Endodermal cell (in vitro differentiated cells): Measurements from ENCODE around the gene PSME3IP1. TPM values are rescaled to one million over a fixed set of nuclear protein-coding genes. Genes with fewer than 3 reads are reported as not detected.

Experiments
- DNase-seq: peaks from one replicate; pipeline ENCODE4 v3.0.0-alpha.2; 2017
- H3K27ac ChIP-seq: 2 replicates; pipeline ENCODE4 v1.5.1; 2013; ENCODE audit warnings: mild to moderate bottlenecking, low read depth, low read length, moderate library complexity
- H3K27me3 ChIP-seq: 2 replicates; pipeline ENCODE4 v1.6.1; 2013; ENCODE audit warnings: mild to moderate bottlenecking, low read length, moderate library complexity; ENCODE audit not compliant: insufficient read depth, control insufficient read depth, poor library complexity, severe bottlenecking
- H3K36me3 ChIP-seq: 2 replicates; pipeline ENCODE4 v1.7.0; 2013; ENCODE audit warnings: mild to moderate bottlenecking, low read length, moderate library complexity; ENCODE audit not compliant: control insufficient read depth, insufficient read depth
- H3K4me1 ChIP-seq: one replicate; pipeline ENCODE4 v1.7.0; 2013; ENCODE audit warnings: low read length; ENCODE audit not compliant: control insufficient read depth, insufficient read depth
- H3K4me3 ChIP-seq: 2 replicates; pipeline ENCODE4 v1.5.1; 2013; ENCODE audit warnings: mild to moderate bottlenecking, low read length, moderate library complexity
- H3K9ac ChIP-seq: 2 replicates; pipeline ENCODE4 v1.6.1; 2013; ENCODE audit warnings: mild to moderate bottlenecking, low read length, moderate library complexity; ENCODE audit not compliant: poor library complexity, severe bottlenecking; ENCODE audit errors: extremely low read depth
- H3K9me3 ChIP-seq: 2 replicates; pipeline ENCODE4 v1.6.1; 2013; ENCODE audit warnings: mild to moderate bottlenecking, low read length, moderate library complexity; ENCODE audit not compliant: control insufficient read depth
- H3K27ac Mint-ChIP-seq: 2 replicates; pipeline ENCODE4 v1.8.0; 2020; ENCODE audit warnings: mixed read lengths
- H3K27me3 Mint-ChIP-seq: 2 replicates; pipeline ENCODE4 v1.8.0; 2021; ENCODE audit warnings: mild to moderate bottlenecking, mixed read lengths; ENCODE audit not compliant: insufficient read depth
- H3K36me3 Mint-ChIP-seq: 2 replicates; pipeline ENCODE4 v1.8.0; 2020; ENCODE audit warnings: low read depth, mixed read lengths
- H3K4me1 Mint-ChIP-seq: 2 replicates; pipeline ENCODE4 v1.8.0; 2020; ENCODE audit warnings: mixed read lengths
- H3K4me3 Mint-ChIP-seq: 2 replicates; pipeline ENCODE4 v1.8.0; 2020; ENCODE audit warnings: mild to moderate bottlenecking, moderate library complexity, mixed read lengths
- H3K9me3 Mint-ChIP-seq: 2 replicates; pipeline ENCODE4 v1.8.0; 2020; ENCODE audit warnings: mild to moderate bottlenecking, mixed read lengths
- WGBS, 2 experiments: methylation state at CpG; one replicate each; pipeline versions ENCODE4 v1.1.5 to v1.1.7; 2013; ENCODE audit warnings: missing lambda C conversion rate in 2 of 2, mixed read lengths in 1 of 2; ENCODE audit not compliant: insufficient coverage in 1 of 2, insufficient read length in 1 of 2; 5-methylcytosine and 5-hydroxymethylcytosine counted together
- total RNA-seq, 2 donors: library from RNA; stranded (reverse); fragmentation: NEBNext Ultra II Directional in 1 of 2; extraction: Animal tissue kit (Norgen Biotek cat#: 25700) in 1 of 2; gene quantifications; 2 replicates in 1 of 2; 3 replicates in 1 of 2; pipeline ENCODE4 v1.2.1, GENCODE V29; 2021
- TF ChIP-seq, protein P1 (sequence below): fragments of 200-600 bp; sonication (generic); conservative IDR thresholded peaks from 2 replicates; pipeline ENCODE4 v1.5.0; 2021; ENCODE audit warnings: antibody characterized with exemption, mild to moderate bottlenecking

Gene PSME3IP1
- total RNA-seq, 2 donors from 2014 or later = 94.2 to 102 TPM

GRCh38 chr16:57127836-57128235, 58.0 kb downstream of the PSME3IP1 start:
- Histone ChIP-seq H3K27ac (no peak overlapping the region), H3K4me1 (no peaks in the 10 kb centered on the region), H3K27me3 (no peaks in the 10 kb centered on the region), H3K9me3 (no peaks in the 10 kb centered on the region), H3K4me3 (no peak overlapping the region), H3K36me3 (no peaks in the 10 kb centered on the region), H3K9ac (no peak overlapping the region)
- DNase-seq = no peak
- TF ChIP-seq, protein P1, sequence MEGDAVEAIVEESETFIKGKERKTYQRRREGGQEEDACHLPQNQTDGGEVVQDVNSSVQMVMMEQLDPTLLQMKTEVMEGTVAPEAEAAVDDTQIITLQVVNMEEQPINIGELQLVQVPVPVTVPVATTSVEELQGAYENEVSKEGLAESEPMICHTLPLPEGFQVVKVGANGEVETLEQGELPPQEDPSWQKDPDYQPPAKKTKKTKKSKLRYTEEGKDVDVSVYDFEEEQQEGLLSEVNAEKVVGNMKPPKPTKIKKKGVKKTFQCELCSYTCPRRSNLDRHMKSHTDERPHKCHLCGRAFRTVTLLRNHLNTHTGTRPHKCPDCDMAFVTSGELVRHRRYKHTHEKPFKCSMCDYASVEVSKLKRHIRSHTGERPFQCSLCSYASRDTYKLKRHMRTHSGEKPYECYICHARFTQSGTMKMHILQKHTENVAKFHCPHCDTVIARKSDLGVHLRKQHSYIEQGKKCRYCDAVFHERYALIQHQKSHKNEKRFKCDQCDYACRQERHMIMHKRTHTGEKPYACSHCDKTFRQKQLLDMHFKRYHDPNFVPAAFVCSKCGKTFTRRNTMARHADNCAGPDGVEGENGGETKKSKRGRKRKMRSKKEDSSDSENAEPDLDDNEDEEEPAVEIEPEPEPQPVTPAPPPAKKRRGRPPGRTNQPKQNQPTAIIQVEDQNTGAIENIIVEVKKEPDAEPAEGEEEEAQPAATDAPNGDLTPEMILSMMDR = no peak
- 94% methylated on average over 3 to 7 of the region's 7 CpGs for WGBS, 2 experiments
- H3K27me3 Mint-ChIP-seq = no peaks in the 10 kb centered on the region
- no peak overlapping the region for H3K4me3 Mint-ChIP-seq
- no peak overlapping the region for H3K27ac Mint-ChIP-seq
- H3K36me3 Mint-ChIP-seq = no peaks in the 10 kb centered on the region
- no peaks in the 10 kb centered on the region for H3K4me1 Mint-ChIP-seq
- no peaks in the 10 kb centered on the region for H3K9me3 Mint-ChIP-seq

DNA sequence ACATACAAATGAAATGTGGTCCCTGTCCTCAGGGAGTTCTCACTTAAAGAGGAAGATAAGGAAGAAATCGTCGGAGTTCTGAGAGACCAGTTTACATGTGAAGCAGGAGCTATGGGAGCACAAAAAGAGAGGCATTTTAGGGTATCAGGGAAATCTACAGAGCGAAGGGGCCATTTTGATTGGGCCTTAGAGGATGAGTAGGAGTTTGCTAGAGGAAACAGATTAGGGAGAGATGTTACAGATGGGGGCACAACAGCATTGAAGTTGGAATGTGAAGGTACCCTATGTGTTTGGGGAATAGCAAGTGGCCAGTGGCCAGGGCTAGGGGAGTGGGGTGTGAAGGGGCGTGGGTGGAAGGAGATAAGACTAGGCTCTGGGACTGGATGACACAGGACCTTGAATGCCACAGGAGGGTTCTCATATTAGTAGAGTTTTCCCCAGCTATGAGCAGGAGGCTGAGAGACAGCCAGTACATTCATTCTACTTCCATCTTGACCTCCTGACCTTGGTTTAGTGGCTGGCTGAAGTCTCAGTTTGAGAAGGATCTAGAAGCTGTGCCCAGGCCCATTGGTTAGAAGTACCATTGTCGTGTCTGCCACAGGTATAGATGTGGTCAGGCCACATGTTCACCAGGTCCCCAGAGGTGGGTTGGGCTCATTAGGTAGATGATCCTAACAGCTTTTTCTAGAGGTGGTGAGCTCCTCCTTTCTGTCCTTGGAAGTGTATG, 58.6 kb downstream of the PSME3IP1 start:
- Histone ChIP-seq H3K36me3 (no peaks in the 10 kb centered on the region), H3K9me3 (no peaks in the 10 kb centered on the region), H3K27me3 (no peaks in the 10 kb centered on the region), H3K4me1 (no peaks in the 10 kb centered on the region), H3K4me3 (no peak overlapping the region), H3K9ac (no peak overlapping the region), H3K27ac (no peak overlapping the region)
- no peaks in the 10 kb centered on the region for H3K27me3 Mint-ChIP-seq
- WGBS, 2 experiments = 92 to 93% methylated on average over 5 of the region's 5 CpGs
- H3K27ac Mint-ChIP-seq = no peak overlapping the region
- H3K4me3 Mint-ChIP-seq = no peak overlapping the region
- no peaks in the 10 kb centered on the region for H3K36me3 Mint-ChIP-seq
- H3K9me3 Mint-ChIP-seq = no peaks in the 10 kb centered on the region
- H3K4me1 Mint-ChIP-seq = no peaks in the 10 kb centered on the region
- TF ChIP-seq, protein P1 = no peak
- no peak for DNase-seq

- Histone ChIP-seq H3K27ac (no peak overlapping the region), H3K4me1 (no peaks in the 10 kb centered on the region), H3K9me3 (no peaks in the 10 kb centered on the region), H3K36me3 (no peaks in the 10 kb centered on the region), H3K4me3 (no peak overlapping the region), H3K9ac (no peak overlapping the region), H3K27me3 (no peaks in the 10 kb centered on the region)
- Mint-ChIP-seq H3K27me3 (no peaks in the 10 kb centered on the region), H3K4me3 (no peak overlapping the region), H3K36me3 (no peaks in the 10 kb centered on the region), H3K4me1 (no peaks in the 10 kb centered on the region), H3K9me3 (no peaks in the 10 kb centered on the region), H3K27ac (no peak overlapping the region)
- no peak for DNase-seq
- TF ChIP-seq, protein P1 = no peak
- 89% methylated on average over 4 of the region's 4 CpGs; no CpG with 5 or more reads in 1 of the 2 experiments for WGBS, 2 experiments
Observed at GRCh38 chr16:57126411-57126810, 59.4 kb downstream of the PSME3IP1 start.
